GM21390 (cell line): Measurements from ENCODE around the gene VPS54.
"Not testable (repeated sequence)": the region's sequence is repeated elsewhere in the genome, so short reads cannot be mapped to it uniquely, and the experiment has no call there.

Source experiments
- ATAC-seq: cut with Tn5 transposase; IDR thresholded peaks from one replicate; pipeline ENCODE4 v1.9.1; 2021; ENCODE audit not compliant: unreplicated experiment

Gene VPS54

DNA sequence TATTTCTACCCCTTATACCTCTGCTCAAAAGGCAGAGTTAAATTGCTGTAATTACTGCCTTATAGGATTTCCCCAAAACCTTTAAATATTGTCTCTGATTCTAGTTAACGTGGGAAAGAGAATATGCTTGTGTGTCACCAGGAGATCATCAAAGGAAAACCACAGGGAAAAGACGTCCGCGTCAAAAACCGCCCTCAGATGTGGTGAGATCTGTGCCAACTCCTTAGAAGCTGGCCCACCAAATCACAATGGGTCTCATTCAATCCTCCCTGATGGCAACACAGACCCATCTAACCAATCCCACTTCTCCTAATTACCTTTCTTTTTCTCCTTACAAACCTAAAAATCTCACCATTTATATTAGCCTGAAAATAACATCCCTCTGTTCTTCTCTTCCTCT lies 25.4 kb downstream of the VPS54 start:
- ATAC-seq: no peak

DNA sequence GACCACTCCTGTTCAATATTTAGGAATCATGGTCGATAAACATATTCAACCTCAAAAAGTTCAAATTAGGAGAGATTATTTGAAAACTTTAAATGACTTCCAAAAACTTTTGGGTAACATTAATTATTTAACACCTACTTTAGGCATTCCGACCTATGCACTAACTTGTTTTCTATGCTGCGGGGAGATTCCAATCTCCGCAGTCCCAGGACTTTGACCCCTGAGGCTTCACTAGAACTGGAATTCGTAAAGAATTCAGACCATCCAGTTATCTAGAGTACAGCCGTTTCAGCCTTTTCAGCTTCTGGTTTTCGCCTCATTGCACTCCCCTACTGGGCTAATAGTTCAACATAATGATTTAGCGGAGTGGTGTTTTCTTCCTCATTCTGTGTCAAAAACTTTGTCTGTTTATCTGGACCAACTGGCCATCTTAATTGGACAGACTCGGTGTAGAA lies 26.1 kb downstream of the VPS54 start:
- ATAC-seq: not testable (repeated sequence)

DNA sequence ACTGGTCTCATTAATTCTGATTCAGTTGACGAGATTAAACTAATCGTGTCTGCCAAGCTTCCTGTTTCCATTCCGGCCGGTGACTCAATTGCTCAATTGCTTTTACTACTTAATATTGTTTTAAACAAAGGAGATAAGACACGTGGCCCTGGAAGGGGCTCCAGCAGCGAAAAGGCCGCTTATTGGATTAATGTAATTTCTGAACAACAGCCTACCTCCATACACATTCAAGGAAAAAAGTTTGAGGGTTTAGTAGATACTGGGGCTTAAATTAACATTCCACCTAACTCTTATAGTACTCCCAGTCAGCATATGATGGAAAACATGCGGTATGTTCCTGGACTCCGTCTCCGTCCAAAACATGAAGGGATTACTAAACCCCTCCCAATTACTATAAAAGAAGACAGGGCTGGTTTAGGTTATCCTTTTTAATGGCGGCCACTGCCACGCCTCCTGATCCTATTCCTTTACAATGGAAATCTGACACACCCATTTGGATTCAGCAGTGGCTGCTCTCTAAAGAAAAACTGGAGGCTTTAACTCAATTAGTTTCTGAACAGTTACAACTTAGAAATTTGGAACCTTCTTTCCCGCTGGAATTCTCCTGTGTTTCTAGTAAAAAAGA lies 27.1 kb downstream of the VPS54 start:
- ATAC-seq: no peak

DNA sequence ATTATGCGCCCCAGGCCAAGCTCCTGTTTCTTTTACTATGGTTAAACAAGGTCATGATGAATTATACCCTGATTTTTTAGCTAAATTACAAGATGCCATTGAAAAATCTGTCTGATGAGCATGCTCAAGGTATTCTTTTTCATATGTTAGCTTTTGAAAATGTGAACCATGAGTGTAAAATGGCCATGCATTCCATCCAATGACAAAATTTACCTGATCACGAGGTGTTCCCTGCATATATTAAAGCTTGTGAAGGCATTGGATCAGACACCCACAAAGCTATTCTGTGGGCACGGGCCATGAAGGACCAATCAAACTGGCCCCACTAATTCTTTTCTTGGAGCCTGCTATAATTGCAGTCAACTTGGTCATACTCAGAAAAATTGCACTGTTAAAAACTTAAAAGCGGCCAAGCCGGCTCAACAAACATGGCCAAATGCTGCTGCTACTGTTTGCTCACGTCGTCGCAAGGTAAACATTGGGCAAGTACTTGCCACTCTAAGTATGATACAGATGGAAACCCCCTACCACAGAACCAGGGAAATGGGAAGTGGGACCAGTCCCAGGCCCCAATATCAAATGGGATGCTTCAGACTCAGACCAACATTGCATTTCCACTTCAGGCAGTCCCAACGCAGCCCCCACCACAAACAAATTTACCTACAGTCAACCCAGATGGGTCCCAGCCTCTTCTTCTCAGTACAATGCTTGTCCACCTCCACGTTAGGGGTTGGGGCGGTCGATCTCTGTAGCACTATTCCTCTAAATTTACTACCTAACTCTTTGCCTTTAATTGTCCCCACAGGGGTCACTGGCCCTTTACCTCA lies 27.8 kb downstream of the VPS54 start:
- not testable (repeated sequence) for ATAC-seq

DNA sequence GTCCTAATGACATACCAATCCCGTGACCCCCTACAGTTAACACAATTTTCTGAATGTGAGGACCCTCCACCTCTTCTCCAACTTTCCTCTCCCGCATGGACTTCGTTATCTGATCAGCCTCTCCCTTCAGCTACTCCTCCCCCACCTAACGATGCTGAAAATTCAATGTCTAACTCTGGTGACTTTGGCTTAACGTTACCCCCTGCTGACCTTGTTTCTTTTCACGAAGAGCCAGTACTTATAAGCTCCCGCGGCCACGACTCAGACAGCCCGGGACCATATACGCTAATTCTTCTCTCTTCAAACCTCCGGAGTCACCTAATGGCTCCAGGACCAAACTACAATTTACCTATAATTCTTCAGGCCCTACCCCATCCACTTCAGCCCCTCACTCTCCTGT lies 29.2 kb downstream of the VPS54 start:
- ATAC-seq: no peak

DNA sequence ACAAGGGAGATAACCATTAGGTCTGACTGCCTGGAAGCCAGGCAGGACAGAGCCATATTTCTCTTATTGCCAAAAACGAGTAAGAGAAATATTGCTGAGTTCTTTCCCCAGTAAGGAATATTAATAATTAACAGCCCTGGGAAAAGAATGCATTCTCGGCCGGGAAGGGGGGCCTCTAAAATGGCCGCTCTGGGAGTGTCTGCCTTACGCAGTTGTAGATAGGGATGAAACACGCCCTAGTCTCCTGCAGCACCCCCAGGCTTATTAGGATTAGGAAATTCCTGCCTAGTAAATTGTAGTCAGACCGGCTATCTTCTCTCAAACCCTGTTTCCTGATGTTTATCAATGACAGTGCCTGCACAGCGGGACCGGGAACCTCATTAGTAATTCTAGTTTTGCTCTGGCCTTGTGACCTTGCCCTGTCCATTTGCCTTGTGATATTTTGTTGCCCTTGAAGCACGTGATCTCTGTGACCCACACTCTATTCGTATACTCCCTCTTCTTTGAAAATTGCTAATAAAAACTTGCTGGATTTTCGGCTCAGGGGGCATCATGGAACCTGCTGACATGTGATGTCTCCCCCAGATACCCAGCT lies 30.3 kb downstream of the VPS54 start:
- ATAC-seq: not testable (repeated sequence)

DNA sequence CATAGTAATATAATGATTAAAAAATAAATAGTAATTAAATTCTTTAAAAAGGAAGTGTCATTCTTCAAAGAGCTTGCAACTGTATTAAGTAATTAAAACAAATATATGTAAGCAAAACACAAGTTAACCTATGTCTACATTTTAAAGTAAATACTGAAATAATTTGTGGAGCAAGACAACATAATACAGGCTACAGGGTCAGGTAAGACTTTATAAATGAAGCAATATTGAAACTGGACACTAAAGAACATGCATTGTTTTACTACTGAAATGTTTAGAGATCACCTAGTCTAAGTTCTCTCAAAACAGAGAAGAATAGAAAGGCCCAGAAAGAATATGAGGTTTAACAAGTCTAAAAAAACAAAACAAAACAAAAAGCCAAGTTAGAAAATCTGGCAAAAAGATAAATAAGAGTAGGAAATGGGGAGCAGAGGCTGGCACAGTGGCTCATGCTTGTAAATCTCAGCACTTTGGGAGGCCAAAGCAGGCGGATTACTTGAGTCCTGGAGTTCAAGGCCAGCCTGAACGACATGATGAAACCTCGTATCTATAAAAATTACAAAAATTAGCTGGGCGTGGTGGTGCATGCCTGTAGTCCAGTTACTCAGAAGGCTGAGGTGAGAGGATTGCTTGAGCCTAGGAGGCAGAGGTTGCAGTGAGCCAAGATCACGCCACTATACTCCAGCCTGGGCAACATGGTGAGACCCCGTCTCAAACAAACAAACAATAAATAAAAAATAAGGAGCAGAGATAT lies 34.4 kb downstream of the VPS54 start:
- ATAC-seq: no peak

DNA sequence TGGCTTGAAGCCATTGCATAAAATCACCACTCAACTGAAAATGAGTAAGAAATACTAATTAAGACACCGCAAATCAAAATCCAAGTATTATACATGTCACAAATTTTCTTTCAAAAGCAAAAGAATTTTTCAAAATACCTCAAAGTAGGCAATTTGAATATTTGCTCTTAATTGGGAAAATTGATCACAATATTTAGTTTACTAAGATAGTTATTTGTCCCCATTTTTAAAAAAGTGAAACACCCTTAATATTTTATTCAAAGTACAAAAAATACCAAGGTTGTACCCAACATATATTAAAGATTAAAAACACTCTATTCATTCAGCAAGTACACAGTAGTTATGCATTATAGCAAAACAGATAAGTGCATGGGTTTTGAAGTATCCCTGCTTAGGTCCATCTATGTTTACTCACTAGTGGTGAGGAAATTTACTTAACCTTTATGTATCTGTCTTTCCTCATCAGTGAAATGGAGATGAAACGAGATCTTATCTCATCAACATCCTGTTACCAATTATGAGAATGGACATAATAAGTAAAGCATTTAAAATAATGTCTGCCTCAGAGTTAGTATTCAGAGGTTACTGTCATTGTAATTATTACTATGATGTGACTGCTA lies 35.1 kb downstream of the VPS54 start:
- ATAC-seq: no peak

DNA sequence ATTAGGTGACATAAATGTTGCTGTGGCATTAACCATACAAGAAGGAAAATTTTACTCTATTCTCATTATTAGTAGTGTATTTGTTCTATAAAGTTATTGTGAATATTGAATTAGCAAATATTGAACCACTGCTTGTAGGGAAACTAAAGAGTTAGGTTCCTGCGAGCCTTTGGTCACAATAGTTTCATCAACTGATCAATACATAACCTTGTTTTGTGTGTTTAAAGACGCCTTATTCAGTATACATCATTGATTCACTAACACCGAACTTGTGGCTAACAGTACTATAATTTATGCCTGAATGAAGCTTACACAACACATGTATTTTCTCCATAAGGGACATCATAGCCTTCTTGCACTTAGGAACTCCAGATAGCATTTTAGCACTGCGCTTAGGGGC lies 36.9 kb downstream of the VPS54 start:
- no peak for ATAC-seq

DNA sequence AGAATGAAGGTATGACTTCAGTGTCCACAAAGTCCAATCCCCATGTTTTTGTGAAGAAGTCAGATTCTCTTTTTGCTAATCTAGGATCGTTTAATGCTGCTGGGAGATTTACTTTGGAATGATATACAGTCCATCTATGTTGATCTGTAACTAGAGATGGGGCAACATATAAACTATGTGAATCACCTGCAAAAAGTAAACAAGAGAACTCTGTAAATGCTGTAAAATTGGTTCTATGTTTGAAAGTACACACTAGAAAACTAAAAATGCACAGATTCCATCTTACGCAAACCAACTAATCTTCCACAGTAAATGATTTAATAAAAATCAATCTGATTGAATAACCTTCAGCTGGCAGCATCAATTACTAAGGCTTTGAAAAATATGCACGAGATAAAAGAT lies 37.5 kb downstream of the VPS54 start:
- ATAC-seq: no peak

DNA sequence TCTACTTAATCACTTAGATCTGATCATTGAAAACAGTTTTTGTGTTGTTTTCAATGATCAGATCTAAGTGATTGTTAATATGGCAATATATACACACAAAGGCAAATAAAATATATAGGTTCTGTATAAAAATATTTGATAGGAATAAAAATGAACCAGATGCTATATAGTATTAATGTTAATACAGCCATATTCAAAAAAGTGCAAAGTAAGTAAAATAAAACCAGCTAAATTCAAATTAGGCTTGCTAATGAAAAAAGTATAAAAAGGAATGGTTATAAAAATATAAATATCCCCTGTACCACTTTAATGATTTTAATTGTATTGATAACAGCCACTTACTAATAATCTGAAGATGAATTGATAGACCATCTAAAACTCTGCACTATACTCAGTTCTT lies 38.4 kb downstream of the VPS54 start:
- ATAC-seq: no peak

DNA sequence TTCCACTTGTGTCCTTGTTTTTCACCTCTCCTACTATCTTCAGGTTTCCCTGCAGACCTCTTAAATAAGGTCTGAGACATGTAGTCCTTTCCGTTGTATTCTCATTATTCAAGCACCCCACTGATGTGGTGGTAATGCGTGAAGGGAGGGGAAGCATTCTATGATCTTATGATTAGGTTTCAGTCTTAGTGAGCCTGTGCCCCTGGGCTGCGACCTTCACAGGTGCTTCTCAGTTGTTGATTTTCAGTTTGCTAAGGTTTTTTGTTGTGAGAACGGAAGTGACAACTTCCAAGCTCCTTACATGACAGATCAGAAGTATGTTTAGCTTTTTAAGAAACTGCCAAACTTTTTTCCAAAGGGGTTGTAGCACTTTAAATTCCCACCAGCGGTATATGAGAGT lies 41.3 kb downstream of the VPS54 start:
- ATAC-seq: peak; percentile 94

DNA sequence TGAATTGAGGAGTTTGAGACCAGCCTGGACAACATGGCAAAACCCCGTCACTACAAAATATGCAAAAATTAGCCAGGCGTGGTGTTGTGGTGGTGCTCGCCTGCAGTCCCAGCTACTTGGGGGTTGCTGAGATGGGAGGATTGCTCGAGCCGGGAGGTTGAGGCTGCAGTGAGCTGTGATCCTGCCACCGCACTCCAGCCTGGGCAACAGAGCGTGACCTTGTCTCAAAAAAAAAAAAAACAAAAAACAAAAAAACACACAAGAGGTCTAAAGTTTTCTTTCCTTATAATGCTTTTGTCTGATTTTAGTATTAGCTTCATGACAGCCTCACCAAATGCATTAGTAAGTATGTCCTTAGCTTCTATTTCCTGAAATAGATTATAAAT lies 43.1 kb downstream of the VPS54 start:
- ATAC-seq: no peak

DNA sequence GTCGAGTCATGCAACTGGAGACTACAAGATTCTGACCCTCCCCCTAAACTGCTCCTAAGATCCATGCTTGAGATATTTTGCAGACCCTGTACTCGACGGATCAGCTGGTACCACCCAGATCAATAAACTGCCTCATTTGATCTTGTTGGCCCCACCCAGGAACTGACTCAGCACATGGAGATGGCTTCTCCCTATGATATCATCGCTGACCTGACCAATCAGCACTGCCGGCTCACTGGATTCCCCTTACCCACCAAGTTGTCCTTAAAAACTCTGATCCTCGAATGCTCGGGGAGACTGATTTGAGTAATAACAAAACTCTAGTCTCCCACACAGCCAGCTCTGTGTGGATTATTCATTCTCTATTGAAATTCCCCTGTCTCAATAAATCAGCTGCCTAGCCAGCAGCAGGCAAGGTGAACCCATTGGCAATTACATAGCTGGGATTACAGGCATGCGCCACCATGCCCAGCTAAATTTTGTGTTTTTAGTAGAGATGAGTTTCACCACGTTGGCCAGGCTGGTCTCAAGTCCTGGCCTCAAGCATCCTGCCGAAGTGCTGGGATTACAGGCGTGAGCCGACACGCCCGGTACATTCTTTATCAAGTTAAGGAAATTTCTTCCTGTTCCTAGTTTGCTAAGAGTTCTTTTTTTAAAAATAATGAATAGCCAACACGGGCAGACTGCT lies 43.6 kb downstream of the VPS54 start:
- no peak for ATAC-seq

DNA sequence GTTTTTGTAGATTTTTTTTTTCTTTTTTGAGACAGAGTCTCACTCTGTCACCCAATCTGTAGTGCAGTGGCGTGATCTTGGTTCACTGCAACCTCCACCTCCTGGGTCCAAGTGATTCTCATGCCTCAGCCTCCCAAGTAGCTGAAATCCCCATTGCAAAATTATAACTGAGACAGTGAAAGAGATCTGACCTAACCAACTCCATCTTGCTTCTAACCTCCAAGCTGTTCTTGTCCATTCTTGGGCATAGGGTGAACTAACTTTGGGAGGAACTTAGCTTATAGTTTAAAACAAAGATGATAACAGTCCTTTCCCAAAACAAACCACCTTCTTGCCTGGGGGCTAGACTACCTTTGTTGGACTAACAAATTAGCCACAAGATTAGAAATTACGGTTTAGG lies 44.2 kb downstream of the VPS54 start:
- not testable (repeated sequence) for ATAC-seq

DNA sequence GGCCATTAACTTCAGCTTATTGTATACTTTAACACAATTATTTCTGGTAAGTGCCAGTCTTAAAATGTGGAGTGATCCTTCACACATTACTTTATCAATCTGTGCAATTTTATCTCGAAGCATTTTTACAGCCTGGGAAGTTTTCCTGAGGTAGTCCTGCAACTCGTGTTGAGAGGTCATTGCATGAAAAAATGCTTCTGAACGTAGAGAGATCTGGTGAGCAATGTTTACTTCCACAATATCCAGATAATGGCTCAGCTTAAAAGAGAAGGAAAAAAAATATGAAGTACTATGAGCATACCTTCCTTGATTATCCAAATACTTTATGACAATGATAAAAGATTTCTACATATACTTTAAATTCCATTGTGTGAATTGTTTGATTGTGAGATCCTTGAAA lies 57.0 kb downstream of the VPS54 start:
- ATAC-seq: no peak

DNA sequence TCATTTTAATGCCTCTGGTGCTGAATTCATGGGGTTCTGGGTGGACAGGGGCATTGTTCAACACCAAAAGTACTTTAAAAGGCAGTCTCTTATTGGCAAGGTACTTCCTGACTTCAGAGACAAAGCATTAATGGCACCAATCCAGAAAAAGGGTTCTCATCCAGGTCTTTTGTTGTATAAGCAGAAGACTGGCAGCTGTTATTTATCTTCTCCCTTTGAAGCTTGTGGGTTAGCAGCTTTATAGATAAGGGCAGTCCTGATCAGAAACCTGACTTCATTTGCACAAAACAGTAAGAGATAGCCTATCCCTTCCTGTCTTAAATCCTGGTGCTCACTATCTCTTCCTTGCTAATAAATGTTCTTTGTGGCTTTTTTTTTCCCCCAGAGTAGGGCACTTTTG lies 68.8 kb downstream of the VPS54 start:
- no peak for ATAC-seq

DNA sequence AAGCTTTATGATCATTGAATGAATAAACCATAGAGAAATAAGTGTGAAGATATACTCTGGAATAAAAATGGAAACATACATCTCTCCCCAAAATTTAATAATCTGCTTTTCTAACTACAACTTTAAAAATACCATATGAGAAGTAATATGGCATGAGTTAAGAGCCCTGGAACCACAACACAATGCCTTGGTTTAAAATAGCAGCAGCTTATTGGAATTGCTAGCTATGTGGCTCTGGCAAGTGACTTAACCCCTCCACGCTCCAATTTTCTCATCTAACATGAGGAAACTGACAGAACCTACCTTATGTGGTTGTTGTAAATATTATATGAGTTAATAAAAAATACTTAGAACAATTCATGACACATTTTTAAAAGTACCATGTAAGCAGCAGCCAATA lies 76.4 kb downstream of the VPS54 start:
- no peak for ATAC-seq

DNA sequence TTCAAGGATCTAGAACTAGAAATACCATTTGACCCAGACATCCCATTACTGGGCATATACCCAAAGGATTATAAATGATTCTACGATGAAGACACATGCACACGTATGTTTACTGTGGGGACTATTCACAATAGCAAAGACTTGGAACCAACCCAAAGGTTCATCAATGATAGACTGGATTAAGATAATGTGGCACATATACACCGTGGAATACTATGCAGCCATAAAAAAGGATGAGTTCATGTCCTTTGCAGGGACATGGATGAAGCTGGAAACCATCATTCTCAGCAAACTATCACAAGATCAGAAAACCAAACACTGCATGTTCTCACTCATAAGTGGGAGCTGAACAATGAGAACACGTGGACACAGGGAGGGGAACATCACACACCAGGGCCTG lies 87.1 kb downstream of the VPS54 start:
- not testable (repeated sequence) for ATAC-seq

DNA sequence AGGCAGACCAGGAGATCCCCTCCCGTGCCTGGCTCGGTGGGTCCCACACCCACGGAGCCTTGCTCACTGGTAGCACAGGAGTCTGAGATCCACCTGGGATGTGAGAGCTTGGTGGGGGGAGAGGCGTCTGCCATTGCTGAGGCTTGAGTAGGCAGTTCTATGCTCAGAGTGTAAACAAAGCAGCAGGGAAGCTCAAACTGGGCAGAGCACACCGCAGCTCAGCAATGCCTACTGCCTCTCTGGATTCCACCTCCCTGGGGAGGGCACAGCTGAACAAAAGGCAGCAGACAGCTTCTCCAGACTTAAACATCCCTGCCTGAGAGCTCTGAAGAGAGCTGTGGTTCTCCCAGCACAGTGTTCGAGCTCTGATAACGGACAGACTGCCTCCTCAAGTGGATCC lies 92.4 kb downstream of the VPS54 start:
- no peak for ATAC-seq

DNA sequence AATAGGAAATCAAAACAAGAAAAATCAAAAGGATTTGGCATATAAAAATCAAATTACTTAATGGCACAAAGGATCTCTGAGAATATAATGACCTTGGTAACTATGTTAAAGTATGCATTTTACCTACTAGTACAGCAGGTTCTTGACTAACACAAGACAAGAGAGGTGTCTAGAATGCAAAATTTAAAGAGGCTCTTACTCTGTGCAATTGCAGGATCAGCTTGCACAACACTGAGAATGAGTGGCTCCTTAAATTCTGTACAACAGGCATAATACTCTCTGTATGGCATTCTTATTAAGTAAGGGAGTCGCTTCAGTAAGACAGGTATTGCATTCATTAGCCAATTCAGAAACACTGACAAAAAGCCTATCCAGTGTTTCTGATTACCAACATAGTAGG lies 104.9 kb downstream of the VPS54 start:
- no peak for ATAC-seq
